AG09319 (cell line): ENCODE measurements around the gene TAOK1.
"Not testable (repeated sequence)": the region's sequence is repeated elsewhere in the genome, so short reads cannot be mapped to it uniquely, and the experiment has no call there.

Experiments used
- DNase-seq: peaks from one replicate; pipeline ENCODE4 v3.0.0-alpha.2; 2010; ENCODE audit warnings: low read depth; ENCODE audit errors: extremely low read depth
- TF ChIP-seq, protein P1 (sequence below): IDR thresholded peaks from 2 replicates; pipeline ENCODE4 v1.5.1; 2011; ENCODE audit warnings: low read depth, mild to moderate bottlenecking, inconsistent platforms, low read length, moderate library complexity

TAOK1 gene

DNA sequence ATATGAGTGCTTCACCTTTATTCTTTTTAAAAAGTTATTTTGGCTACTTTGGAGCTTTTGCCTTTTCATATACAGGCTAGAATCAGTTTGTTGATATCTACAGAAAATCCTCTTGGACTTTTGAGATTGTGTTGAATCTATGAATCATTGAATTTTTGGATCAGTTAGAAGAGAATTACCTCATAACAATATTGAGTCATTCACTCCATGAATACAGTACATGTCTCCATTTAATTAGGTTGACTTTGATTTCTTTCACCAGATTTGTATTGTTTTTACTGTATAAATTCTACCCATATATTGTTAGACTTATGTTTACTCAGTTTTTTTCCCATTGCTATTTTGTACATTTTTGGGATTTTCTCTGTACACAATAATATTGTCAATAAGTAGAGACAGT, 54.4 kb downstream of the TAOK1 start:
- TF ChIP-seq, protein P1, sequence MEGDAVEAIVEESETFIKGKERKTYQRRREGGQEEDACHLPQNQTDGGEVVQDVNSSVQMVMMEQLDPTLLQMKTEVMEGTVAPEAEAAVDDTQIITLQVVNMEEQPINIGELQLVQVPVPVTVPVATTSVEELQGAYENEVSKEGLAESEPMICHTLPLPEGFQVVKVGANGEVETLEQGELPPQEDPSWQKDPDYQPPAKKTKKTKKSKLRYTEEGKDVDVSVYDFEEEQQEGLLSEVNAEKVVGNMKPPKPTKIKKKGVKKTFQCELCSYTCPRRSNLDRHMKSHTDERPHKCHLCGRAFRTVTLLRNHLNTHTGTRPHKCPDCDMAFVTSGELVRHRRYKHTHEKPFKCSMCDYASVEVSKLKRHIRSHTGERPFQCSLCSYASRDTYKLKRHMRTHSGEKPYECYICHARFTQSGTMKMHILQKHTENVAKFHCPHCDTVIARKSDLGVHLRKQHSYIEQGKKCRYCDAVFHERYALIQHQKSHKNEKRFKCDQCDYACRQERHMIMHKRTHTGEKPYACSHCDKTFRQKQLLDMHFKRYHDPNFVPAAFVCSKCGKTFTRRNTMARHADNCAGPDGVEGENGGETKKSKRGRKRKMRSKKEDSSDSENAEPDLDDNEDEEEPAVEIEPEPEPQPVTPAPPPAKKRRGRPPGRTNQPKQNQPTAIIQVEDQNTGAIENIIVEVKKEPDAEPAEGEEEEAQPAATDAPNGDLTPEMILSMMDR: no peak
- DNase-seq: no peak

GRCh38 chr17:29445844-29446243, 55.7 kb downstream of the TAOK1 start:
- DNase-seq: no peak
- TF ChIP-seq, protein P1: no peak

DNA sequence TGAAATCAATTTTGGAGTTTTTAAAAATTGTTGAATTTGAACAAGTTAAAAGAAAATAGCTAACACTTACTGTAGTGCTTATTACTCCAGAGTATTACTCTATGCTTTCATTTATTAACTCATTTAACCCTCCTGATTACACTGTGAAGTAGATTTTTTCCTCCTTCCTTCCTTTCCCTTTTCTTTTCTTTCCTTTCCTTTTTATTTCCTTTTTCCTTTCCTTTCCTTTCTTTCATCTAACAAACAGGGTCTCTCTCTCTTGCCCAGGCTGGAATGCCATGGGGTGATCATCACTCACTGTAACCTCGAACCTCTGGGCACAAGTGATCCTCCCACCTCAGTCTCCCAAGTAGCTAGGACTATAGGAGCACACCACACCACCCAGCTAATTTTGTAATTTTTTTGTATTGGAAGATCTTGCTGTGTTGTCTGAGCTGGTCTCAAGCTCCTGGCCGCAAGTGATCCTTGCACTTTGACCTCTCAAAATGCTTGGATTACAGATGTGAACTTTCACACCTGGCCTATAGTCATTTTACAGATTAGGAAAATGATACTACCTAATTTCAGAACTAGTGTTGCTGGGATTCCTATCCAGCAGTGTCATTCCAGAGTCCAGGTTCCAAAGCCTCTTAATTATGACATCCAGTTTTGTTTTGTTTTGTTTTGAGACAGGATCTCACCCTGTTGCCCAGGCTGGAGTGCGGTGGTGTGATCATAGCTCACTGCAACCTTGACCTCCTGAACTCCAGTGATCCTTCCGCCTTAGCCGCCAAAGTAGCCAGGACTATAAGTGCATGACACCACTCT, 59.9 kb downstream of the TAOK1 start:
- DNase-seq: no peak
- TF ChIP-seq, protein P1: no peak

DNA sequence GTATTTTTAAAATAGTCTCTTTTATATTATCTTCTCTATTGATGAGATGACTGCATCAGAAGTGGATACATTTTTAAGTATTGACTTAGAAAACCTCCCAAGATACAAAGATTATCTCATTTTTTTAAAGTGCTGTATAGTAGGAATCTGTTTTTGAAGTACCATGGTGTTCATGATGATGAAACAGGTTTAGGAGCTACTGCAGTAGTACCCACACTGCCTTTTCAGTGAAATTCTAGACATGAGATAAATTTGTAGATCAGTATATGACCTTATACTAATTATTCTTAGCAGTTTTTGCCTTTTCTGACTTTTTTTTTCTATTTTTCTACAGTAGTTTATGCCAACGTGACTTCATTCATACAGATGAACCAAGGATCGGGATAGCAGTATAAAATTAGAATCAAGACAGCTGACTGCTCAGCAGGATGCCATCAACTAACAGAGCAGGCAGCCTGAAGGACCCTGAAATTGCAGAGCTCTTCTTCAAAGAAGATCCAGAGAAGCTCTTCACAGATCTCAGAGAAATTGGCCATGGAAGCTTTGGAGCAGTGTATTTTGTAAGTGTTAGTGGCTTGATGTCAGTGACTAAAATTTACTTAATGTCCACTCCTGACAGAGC, 61.1 kb downstream of the TAOK1 start:
- TF ChIP-seq, protein P1: no peak
- DNase-seq: no peak

DNA sequence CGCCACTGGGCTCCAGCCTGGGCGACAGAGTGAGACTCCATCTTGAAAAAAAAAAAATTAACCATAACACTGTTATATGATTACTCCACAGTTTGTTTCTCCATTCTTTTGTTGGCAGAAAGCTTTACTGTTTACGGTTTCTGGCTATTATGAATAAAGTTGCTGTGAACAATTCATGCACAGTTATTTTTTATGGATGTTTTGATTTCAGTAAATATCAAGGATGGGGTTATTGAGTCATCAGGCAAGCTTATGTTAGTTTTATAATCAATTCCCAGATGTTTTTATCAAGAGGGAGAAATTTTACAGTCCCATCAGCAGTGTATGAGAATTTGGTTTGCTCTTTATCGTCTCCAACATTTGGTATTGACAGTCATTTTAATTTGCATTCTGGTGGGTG, 67.9 kb downstream of the TAOK1 start:
- TF ChIP-seq, protein P1: no peak
- peak; percentile 3 for DNase-seq

- TF ChIP-seq, protein P1: no peak
- DNase-seq: peak; percentile 42
Observed at GRCh38 chr17:29461483-29462206, 71.5 kb downstream of the TAOK1 start.

GRCh38 chr17:29469276-29469675, 79.1 kb downstream of the TAOK1 start:
- TF ChIP-seq, protein P1: no peak
- no peak for DNase-seq

DNA sequence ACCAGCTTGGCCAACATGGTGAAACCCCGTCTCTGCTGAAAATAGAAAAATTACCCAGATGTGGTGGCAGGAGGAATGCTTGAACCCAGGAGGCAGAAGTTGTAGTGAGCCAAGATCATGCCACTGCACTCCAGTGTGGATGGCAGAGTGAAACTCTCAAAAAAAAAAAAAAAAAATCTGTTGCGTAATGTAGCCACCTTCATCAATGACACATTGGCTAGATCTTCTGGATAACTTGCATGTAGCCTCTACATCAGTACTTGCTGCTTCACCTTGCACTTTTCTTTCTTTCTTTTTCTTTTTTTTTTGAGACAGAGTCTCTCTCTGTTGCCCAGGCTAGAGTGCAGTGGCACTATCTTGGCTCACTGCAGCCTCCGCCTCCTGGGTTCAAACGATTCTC, 83.3 kb downstream of the TAOK1 start:
- not testable (repeated sequence) for DNase-seq
